ENCODE data around the gene ZNF883. TPM values are rescaled to one million over a fixed set of nuclear protein-coding genes. Genes with fewer than 3 reads are reported as not detected.
A peak's percentile ranks its signal among the peaks of the same experiment; 100 is the strongest.

Gene ZNF883
- total and polyA plus RNA-seq, 2 experiments from 2014 or later: 3.9 to 13.5 TPM

GRCh38 chr9:112945620-112946208 lies 66.3 kb downstream of the ZNF883 start:
- H3K4me3 ChIP-seq: no peak overlapping the region
- H3K27me3 ChIP-seq: peaks cover 7% of the 10 kb centered on the region
- H3K4me1 ChIP-seq (ENCODE audit: low read depth): no peaks in the 10 kb centered on the region
- DNase-seq (ENCODE audit: low read depth in 1 of 2, low spot score in 1 of 2): no peak
- H3K27ac ChIP-seq: no peak overlapping the region
- no peaks in the 10 kb centered on the region for H3K9me3 ChIP-seq (ENCODE audit: low read depth)
- TF ChIP-seq CTCF (IDR thresholded peaks at IDR 0.05; ENCODE audit: low read depth, low read length): no peak
- no peaks in the 10 kb centered on the region for H3K36me3 ChIP-seq

- peaks cover 22% of the 10 kb centered on the region for H3K27me3 ChIP-seq
- TF ChIP-seq CTCF (IDR thresholded peaks at IDR 0.05; ENCODE audit: low read depth, low read length): no peak
- H3K9me3 ChIP-seq (ENCODE audit: low read depth): no peaks in the 10 kb centered on the region
- H3K27ac ChIP-seq: no peak overlapping the region
- no peak for DNase-seq (ENCODE audit: low read depth in 1 of 2, low spot score in 1 of 2)
- no peaks in the 10 kb centered on the region for H3K36me3 ChIP-seq
- no peaks in the 10 kb centered on the region for H3K4me1 ChIP-seq (ENCODE audit: low read depth)
- no peak overlapping the region for H3K4me3 ChIP-seq
These were observed 72.6 kb downstream of the ZNF883 start for GRCh38 chr9:112939418-112939817.

- Histone ChIP-seq H3K27ac (no peak overlapping the region), H3K9me3 (ENCODE audit: low read depth) (no peaks in the 10 kb centered on the region), H3K27me3 (peaks cover 4% of the 10 kb centered on the region), H3K4me3 (no peak overlapping the region), H3K4me1 (ENCODE audit: low read depth) (no peaks in the 10 kb centered on the region), H3K36me3 (no peaks in the 10 kb centered on the region)
- no peak for TF ChIP-seq CTCF (IDR thresholded peaks at IDR 0.05; ENCODE audit: low read depth, low read length)
- DNase-seq (ENCODE audit: low read depth in 1 of 2, low spot score in 1 of 2): no peak
These were observed 78.3 kb downstream of the ZNF883 start for GRCh38 chr9:112933696-112934095.

DNA sequence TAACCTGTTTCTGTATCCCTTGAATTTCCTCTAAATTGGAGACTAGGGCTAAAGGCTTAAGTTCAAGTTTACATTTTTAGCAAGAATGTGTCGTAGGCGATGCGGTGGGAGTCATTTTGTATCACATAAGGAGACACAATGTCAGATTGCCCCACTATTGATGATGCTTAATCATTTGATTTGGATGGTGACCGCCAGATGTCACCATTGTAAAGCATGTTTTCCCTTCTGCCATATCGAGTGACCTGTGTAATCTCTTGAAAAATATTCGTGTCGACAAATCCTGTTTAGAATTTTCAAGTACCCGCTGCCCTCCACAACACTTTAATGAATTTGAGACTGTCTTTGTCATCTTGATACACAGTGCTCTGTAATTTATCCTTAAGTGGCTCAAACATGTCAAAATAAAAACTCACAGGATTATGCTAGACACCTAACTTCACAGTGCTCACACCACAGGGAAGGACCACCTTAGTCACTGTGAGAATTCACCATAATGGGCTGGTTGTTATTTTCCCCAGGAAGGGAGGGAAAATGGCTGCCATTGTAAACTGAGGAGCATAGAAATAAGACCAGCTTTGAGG lies 86.8 kb downstream of the ZNF883 start:
- peaks cover 9% of the 10 kb centered on the region for H3K27me3 ChIP-seq
- TF ChIP-seq CTCF (IDR thresholded peaks at IDR 0.05; ENCODE audit: low read depth, low read length): peak; percentile 39
- H3K4me1 ChIP-seq (ENCODE audit: low read depth): no peaks in the 10 kb centered on the region
- no peak overlapping the region for H3K4me3 ChIP-seq
- H3K27ac ChIP-seq: no peak overlapping the region
- H3K36me3 ChIP-seq: no peaks in the 10 kb centered on the region
- H3K9me3 ChIP-seq (ENCODE audit: low read depth): no peaks in the 10 kb centered on the region
- peak; percentile 51 to 52 for DNase-seq (ENCODE audit: low read depth in 1 of 2, low spot score in 1 of 2)

DNA sequence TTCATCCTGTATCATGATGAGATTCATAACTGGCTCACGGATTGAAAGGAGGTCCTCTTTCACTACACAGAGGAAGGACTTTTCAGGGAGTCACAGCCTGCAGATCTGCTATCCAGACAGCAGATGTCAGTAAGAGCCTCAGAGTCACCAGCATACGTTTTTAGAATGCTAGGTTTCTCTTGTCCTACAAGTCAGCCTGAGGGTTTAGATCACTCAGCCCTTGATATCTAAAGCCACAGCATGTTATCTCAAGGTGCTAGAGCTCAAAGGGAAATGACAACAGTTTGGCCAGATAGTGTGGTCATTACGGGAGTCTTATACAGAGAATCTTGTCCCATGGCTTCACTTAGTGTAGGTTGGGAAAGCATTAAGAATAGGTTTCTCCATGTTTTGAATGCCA lies 90.4 kb downstream of the ZNF883 start:
- peak; percentile 77 for TF ChIP-seq CTCF (IDR thresholded peaks at IDR 0.05; ENCODE audit: low read depth, low read length)
- Histone ChIP-seq H3K9me3 (ENCODE audit: low read depth) (no peaks in the 10 kb centered on the region), H3K27me3 (peaks cover 43% of the 10 kb centered on the region), H3K4me1 (ENCODE audit: low read depth) (no peaks in the 10 kb centered on the region), H3K36me3 (no peaks in the 10 kb centered on the region), H3K27ac (no peak overlapping the region), H3K4me3 (no peak overlapping the region)
- DNase-seq (ENCODE audit: low read depth in 1 of 2, low spot score in 1 of 2): peak; percentile 55 to 72

Measured in cardiac muscle cell (in vitro differentiated cells and primary cell).